Right renal cortex interstitium (tissue), 3 donors: ENCODE data around the gene SEMA3F. TPM values are rescaled to one million over a fixed set of nuclear protein-coding genes. Genes with fewer than 3 reads are reported as not detected.

Experiments
- DNase-seq, 3 donors: peaks; one replicate each; pipeline ENCODE4 v3.0.0-alpha.2; 2013; ENCODE audit warnings: low read depth in 3 of 3, low spot score in 2 of 3
- polyA plus RNA-seq, 3 donors: library from polyadenylated mRNA; unstranded; fragments of 120-200 nt; gene quantifications; one replicate each; pipeline ENCODE4 v1.2.1, GENCODE V29; 2013; ENCODE audit not compliant: insufficient read length in 3 of 3

The SEMA3F gene
- polyA plus RNA-seq, 3 donors, result 67.4 to 80.1 (median 70.8) TPM

GRCh38 chr3:50190936-50191660 lies 36.0 kb downstream of the SEMA3F start, which contains the start of gene GNAT1:
Gene GNAT1, plus strand, starts transcription at chr3:50191610. Its CDS starts 116 bp downstream, at chr3:50191726.
- no peak for DNase-seq

DNA sequence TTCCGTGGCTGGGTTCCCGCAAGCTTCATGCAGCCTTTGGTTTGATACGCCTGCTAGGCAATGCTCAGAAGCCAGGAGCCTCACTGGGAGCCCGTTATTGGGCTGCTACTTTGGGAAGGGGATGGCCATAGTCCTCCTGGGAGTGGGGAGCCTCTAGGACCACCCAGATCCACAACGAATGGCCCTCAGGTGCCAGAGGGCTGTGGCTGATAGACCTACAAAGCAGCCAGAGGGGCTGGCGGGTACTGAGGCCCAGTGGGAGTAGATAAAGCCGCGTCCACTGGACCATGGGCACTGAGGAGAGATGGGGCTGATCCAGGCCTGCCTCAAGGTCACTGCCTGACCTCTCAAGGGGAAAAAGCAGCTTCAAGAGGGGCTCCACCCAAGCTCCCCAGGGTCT lies 37.0 kb downstream of the SEMA3F start:
- no peak for DNase-seq

GRCh38 chr3:50192689-50193141 lies 37.6 kb downstream of the SEMA3F start:
- peak in 1 of 3 donors; percentile 58 for DNase-seq

- no peak for DNase-seq
Observed at GRCh38 chr3:50193286-50193685, 38.2 kb downstream of the SEMA3F start.

GRCh38 chr3:50193746-50194127 lies 38.6 kb downstream of the SEMA3F start:
- DNase-seq, result no peak

DNA sequence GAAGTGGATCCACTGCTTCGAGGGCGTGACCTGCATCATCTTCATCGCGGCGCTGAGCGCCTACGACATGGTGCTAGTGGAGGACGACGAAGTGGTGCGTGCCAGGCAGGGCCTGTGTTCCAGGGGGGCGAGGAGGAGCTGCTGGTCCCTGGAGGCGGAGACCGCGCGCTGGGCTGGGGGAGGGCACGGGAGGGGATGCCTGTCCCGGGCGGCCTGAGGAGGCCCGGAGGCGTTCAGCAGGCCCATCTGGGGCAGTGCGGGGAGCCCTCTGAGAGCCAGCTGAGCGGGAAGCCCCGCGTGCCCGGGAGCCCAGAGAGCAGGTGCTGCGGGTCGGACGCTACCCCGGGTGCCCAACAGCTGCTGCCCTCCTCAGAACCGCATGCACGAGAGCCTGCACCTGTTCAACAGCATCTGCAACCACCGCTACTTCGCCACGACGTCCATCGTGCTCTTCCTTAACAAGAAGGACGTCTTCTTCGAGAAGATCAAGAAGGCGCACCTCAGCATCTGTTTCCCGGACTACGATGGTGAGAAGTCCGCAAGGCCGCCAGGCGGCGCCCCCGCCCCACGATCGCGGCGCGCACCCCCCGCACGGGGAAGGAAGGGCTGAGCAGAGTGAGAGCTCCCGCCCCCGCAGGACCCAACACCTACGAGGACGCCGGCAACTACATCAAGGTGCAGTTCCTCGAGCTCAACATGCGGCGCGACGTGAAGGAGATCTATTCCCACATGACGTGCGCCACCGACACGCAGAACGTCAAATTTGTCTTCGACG lies 39.2 kb downstream of the SEMA3F start:
- no peak for DNase-seq

DNA sequence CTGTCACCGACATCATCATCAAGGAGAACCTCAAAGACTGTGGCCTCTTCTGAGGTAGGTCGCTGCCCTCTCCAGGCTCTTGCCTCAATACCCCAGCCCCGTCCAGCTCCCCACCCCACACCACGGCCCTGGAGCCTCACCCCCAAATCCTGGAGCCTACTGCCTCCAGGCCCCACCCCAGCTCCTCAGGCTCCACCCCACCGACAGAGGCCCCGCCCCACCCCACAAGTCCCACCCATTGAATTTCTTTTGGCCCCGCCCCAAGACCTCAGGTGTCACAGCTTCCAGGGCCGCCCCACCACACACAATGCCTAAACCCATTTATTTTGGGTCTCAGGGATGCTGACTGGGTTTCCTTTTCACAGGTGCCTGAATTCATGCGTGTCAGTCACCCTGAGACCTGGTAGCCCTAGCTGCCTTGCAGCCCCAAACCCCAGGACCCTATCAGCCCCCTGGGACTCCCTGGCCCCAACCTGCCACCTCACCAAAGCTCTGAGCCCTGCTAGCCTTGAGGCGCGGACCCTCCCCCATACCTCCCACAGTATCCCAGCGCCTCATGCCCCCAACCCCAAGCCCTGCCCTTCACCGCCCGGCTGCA lies 39.9 kb downstream of the SEMA3F start:
- DNase-seq, result no peak

GRCh38 chr3:50195501-50196252 lies 40.6 kb downstream of the SEMA3F start:
- no peak for DNase-seq

- no peak for DNase-seq
Observed at GRCh38 chr3:50196253-50196801, 41.2 kb downstream of the SEMA3F start.

DNA sequence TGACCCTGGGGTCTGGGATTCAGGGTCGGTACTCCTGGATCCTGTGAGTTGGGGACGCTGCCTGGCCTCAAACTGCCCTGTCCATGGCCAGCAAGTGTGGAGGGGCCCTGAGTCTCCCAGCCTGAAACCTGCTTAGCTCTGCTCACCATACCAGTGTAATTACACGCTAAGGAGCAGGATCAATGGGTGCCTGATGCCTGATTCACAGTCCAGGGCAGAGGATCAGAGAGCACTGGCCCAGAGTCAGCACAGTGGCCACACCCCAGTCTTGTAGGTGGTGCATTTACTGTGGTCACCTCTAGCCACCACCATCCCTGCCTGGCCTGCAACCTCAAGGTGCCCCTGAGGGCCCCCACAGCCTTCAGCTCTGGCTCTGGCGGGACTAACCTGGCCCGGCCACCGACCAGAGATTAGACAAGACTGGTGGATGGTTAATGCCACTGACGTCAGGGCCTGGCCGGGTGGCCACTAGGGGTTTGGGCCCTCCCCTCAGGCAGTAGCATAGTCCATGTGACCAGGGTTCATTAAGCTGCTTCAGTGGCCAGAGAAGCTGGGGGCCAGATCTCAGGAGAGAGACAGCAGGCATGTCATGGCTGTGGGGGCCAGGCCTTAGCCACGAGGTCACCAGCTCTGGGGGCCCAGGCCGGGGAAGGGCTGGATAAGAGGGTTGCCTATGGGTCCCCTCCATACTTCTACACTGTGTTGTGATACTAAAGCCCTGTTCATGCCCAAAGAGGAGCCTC lies 46.6 kb downstream of the SEMA3F start:
- DNase-seq, result no peak

DNA sequence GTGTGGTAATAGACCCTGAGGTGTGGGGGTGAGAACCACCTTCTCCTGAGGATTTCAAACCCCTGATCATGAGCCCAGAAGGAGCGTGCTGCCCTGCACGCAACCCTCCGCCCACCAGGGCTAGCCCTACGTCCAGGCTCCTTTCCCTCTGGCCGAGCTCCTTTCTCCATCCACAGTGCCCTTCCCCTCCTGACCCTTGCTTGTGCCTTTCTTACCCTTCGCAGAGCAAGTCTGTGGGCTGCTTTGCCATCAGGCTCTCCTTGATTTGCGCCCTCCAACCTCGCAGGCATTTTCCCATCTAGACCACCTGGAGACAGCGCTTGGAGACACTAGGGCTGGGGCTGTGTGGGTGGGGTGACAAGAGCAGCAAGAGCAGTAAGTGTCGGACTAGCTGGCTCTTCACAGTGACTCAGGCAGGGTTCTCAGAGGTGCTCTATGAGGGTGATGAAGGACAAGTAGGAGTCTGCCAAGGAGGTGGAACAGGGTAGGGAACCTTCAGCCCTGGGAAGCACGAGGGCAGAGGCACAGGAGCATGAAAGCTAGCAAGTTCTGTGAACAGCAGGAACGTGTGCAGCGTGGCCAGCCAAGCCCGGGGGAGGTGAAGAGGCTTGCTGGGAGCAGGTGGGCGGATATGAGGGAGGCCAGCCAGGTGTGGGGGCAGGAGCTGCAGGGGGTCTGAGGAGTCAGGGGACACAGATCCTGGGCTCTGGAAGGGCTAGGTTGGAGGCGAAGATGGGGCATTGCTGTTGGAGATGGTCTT lies 47.4 kb downstream of the SEMA3F start:
- DNase-seq, result no peak

- DNase-seq, result no peak
Observed at GRCh38 chr3:50203113-50203808, 48.1 kb downstream of the SEMA3F start.

DNA sequence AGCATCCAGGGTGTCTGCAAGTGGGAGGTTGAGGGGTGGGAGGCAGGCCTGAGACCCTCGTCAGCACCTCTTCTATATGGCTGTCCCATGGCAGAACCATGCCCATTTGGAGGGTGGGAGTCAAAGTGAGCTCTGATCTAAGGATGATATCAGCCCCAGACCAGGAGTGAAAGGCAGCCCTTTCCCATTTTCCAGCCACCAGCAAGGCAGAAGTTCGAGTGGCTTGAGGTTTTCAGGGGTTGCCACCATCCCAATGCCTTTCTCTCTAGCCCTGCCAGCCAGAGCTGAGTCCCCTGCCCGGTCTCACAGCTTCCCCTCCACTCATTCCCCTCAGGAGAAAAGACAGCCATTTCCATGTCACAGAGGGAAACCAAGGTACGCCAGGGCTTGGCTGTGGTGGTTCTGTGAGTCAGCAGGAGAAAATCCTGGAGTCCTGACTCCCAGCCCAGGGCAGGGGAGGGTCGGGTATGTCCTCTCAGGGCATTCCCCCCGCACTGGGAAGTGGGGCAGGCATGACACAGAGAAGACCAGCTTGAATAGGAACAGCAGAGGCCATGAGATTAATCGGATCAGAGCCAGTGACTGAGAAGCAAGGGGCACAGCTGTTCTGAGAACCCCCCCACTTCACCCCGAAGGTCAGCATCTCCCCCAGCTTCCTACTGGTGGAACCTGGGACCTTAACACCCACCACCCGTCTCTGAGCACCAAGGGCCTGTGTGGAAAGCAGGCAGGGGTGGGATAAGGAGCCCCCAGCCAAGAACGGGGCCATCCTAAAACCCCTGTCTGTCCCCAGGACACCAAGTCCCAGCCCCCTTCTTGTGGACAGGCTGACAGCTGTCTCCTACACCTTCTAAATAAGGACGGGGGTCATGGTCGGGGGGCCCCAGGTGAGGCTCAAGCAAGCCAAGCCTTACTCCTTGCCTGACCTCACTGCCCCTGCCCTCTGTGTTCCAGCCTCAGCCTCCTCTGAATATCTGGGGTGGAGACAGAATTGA lies 49.0 kb downstream of the SEMA3F start:
- DNase-seq, result no peak

- no peak for DNase-seq
Observed at GRCh38 chr3:50204804-50205412, 49.8 kb downstream of the SEMA3F start, which contains the start of gene SLC38A3. Gene SLC38A3, plus strand, starts transcription at chr3:50205271. Its CDS starts 8,929 bp downstream, at chr3:50214200.

- DNase-seq, result no peak
Observed at GRCh38 chr3:50205413-50206276, 50.5 kb downstream of the SEMA3F start.
